Measurements from ENCODE around the gene SNX25.

GRCh38 chr4:185186769-185187168 is 22.6 kb upstream of the SNX25 start:
- TF ChIP-seq GATA2 (IDR thresholded peaks at IDR 0.05; ENCODE audit: low read depth, low read length) (no peak), GATA3 (IDR thresholded peaks at IDR 0.05; ENCODE audit: low read depth, low read length) (no peak)
